DMS53 treated with DMSO at 0.1 percent for 48 hours (cell line): Measurements from ENCODE around the gene RCSD1.
"Not testable (repeated sequence)": the region's sequence is repeated elsewhere in the genome, so short reads cannot be mapped to it uniquely, and the experiment has no call there.

Experiments used
- DNase-seq: peaks from one replicate; lab custom pipeline; 2025; ENCODE audit not compliant: unreplicated experiment; lab: John Stamatoyannopoulos, UW

RCSD1 gene

DNA sequence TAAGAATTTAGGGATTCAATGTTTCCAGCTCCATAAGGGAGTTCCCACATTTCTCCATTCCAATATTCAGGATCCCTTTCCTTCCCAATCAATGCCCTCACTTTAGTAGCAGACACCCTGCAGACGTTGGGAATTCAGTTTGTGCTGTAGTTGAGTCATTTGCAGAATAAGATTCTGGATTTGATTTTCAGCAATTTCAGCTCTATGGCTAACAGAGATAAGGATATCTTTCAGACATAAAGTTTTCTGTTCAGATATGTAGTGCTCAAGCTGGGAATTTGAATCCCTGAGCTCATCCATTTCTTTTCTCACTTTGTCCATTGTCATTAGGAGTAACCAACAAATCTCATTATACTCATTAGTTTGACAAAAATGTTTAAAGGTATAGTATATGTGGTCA lies 104.8 kb downstream of the RCSD1 start:
- no peak for DNase-seq

DNA sequence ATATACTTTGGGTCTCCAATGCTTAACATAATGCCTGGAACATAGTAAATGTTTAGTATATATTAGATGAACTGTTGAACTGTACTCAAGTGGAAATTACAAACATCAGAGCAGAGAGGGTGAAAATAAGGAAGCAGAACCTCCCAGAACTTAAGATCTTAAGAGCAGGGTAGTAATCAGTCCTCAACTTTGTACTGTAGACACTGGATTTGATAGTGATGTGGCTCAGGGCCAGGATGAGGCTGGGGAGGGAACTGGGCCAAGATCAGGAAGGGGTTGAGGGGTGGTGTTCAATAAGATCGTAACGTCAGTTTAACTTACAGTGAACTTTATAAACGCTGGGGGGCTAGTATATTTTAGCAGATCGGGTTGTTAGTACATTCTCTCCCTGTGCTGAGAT lies 107.1 kb downstream of the RCSD1 start:
- DNase-seq, result no peak

DNA sequence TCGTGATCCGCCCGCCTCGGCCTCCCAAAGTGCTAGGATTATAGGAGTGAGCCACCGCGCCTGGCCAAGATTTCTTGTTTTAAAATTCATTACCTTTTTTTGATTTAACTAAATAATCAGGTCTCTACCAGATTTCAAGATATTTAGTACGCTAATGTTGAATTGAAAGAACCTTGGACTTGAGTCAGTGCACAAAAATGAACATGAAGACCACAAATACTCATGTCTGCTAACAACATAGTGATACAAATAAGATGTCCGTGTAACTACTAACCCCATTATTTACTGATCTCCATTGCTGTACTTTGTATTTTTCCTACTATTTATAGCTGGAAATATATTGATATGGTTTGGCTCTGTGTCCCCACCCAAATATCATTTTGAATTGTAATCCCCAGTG lies 108.1 kb downstream of the RCSD1 start:
- DNase-seq, result no peak

DNA sequence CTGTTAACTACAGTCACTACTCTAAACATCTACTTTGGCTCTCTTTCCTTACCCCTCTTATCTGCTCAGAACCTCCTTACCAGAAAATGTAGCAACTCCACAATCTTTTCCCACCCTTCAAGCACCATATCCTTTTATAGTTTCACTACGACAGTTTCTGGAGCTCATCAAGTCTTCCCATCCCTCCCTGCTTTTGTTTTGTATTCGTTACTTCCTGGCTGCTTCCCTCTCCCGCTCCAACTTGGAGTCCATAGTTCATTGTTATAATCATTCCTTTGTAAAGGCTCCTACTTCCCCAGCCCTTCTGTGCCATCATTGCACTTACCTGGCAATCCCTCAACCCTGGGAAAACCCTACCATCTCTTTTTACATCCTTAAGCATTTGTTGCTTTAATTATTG lies 109.7 kb downstream of the RCSD1 start:
- DNase-seq, result no peak

DNA sequence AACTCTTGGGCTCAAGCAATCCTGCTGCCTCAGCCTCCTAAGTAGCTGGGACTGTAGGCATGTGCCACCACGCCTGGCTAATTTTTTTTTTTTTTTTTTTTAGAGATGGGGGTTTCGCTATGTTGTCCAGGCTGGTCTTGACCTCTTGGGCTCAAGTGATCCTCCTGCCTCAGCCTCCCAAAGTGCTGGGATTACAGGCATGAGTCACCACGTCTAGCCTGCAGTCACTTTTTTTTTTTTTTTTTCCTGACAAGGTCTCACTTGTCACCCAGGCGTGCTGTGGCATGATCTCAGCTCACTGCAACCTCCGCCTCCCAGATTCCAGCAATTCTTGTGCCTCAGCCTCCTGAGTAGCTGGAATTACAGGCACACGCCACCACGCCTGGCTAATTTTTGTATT lies 111.1 kb downstream of the RCSD1 start:
- DNase-seq, result not testable (repeated sequence)

DNA sequence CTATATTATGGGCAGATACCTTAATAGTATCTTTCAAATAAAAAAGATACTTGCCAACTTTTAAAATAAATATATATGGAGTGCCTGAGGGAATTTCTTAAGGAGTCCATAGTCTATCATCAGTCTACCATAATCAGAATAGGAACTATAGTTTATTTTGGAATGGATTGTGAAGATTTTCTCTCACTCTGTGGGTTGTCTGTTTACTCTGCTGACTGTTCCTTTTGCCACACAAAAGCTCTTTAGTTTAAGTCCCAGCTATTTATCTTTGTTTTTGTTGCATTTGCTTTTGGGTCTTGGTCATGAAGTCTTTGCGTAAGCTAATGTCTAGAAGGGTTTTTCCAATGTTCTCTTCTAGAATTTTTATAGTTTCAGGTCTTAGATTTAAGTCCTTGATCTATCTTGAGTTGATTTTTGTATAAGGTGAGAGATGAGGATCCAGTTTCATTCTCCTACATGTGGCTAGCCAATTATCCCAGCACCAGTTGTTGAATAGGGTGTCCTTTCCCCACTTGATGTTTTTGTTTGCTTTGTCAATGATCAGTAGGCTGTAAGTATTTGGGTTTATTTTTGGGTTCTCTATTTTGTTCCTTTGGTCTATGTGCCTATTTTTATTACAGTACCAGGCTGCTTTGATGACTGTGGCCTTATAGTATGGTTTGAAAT lies 112.5 kb downstream of the RCSD1 start:
- DNase-seq, result not testable (repeated sequence)

DNA sequence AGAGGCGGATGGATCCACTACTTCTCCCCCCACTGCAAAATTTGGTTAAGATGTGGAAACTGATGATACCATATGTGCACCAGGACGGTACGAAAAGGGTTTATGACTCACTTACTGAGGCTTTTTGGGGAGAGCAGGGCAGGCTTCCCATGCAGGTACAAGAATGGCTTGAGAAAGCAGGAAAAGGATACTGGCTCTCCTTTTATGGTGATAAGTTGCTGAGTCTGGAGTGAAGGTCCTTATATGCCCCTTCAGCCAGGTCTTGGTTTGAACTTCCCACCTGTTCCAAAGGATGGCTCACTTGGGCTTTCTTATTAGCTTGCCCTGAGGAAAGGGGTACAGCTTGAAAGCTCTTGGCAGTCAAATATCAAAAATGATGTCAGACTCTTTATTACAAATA lies 114.9 kb downstream of the RCSD1 start:
- DNase-seq, result no peak

DNA sequence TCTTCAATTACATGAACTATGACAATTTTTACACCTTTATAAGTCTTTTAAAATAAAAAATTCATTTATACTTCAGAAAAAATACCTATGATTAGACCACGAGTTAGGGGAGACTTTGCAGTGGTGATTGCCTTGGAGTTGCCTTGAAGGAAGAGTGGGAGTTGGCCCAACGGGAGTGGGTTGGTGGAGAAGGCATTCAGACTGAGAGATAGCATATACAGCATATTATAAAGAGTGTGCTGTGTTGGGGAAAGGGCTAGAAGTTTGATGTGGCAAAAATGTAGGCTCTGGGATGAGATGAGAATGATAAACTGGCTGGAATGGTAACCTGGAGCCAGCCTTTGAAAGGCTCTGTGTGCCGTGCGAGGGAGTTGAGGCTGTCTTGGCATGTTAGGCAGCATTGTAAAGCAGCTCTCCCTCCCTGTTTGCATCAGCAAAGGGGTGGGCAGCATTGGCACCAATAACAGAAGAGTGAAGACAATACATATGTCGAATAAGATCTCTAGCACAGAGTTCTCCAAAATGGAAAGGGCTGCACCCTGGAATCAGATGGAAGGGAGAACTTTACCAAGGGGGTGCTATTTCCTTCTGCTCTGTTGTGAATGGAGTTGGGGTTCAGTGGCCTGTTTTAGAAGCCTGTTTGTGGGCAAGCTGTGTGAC lies 116.1 kb downstream of the RCSD1 start:
- DNase-seq, result no peak

DNA sequence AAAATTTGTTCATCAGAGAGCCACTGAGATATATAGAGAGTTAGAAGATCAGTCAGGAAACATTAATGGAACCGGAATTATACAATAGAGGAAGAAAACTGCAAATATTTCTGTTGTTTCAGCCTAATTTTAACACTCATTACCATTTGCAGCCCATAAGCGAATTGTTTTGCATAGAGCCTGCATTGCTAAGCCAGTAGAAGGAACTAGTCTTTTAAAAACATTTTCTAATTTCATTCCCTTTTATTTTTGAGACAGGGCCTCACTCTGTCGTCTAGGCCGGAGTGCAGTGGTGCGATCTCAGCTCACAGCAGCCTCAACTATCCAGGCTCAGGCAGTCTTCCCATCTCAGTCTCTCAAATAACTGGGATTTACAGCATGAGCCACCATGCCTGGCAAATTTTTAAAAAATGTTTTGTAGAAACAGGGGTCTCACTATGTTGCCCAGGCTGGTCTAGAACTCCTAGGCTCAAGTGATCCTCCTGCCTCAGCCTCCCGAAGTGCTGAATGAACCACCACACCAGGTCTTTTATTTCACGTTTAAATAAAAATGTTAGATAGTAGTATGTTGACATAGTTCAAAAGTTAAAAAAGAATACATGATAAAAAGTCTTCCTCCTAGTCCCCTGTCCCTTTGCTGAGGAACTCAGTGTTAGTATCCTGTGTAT lies 117.1 kb downstream of the RCSD1 start:
- DNase-seq, result no peak

DNA sequence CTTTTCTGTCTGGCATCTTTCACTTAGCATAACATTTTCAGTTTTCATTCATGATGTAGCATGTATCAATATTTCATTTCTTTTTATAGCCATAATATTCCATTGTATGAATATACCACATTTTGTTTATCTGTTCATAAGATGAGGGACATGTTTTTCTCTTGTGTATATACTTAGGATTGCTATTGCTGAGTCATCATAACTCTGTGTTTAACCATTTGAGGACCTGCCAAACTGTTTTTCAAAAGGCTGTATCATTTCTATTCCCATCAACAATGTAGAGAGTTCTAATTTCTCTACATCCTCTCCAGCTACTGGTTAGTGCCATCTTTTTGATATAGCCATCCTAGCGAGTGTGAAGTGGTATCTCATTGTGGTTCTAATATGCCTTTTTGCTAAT lies 118.0 kb downstream of the RCSD1 start:
- no peak for DNase-seq

DNA sequence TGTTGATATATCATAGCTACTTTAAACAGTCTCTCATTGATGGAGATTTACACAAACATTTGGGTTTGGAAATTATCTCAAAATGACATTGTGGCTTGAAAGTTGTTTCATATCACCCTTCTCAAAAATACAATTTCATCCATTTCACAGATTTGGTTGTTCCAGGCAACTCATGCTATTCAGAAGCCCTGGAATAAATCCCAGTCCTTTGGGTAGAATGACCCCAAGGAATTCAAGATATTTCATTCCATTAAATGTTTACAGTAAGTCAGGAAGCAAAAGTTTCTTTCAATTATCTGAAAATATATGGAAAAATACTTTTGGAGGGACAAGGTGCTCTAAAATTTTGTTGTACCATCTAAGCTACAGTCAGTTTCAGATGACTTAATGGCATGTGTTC lies 118.9 kb downstream of the RCSD1 start:
- no peak for DNase-seq

DNA sequence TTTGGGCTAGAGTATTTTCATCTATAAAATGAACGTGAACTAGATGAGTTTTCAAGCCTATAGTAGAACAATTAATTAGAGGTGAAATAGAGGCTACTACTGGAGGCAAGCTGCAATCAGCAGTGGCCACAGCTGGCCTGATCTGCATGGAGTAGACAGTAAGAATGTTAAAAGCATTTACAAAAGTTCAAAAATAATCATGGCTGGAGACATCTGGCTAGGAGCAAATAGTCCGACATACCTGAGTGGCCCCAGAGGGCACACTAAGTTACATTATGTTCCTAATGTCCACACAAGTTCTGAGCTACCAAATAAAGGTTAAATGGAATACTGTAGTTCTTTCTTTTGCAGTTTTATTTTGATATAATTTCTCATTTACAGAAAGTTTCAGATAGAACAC lies 119.7 kb downstream of the RCSD1 start:
- DNase-seq, result no peak

DNA sequence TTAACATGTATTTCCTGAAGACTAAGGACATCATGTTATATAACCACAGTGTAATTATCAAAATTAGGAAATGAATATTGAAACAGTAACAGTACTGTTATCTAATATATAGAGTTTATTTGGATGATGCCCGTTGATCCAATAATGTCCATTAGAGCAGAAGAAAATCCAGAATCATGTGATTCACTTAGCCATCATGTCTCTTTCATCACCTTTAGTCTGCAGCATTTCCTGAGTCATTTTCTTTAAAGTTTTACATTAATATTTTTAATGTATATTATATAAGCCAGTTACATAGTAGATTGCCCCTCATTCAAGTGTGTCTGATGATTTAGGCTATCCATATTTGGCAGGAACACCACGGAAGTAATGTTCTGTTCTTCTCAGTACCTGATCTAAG lies 120.6 kb downstream of the RCSD1 start:
- DNase-seq, result no peak

DNA sequence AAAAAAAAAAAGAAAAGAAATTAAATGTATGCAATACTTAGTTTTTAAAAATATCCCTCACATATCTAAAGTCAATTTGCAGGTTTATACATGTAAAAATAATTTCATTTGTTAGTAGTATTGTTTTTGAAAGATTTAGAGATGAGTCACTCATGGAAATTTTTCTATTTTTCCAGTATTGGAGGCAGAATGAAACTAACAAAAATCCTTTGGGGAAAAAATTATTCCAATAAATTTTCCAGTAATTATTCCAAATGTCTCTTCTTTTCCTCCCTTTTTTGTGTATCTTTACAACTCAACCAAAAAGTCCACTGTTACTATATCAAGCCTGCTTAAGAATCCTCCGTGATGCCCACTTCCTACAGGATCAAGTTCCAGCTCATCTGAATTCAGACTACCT lies 121.6 kb downstream of the RCSD1 start:
- no peak for DNase-seq

DNA sequence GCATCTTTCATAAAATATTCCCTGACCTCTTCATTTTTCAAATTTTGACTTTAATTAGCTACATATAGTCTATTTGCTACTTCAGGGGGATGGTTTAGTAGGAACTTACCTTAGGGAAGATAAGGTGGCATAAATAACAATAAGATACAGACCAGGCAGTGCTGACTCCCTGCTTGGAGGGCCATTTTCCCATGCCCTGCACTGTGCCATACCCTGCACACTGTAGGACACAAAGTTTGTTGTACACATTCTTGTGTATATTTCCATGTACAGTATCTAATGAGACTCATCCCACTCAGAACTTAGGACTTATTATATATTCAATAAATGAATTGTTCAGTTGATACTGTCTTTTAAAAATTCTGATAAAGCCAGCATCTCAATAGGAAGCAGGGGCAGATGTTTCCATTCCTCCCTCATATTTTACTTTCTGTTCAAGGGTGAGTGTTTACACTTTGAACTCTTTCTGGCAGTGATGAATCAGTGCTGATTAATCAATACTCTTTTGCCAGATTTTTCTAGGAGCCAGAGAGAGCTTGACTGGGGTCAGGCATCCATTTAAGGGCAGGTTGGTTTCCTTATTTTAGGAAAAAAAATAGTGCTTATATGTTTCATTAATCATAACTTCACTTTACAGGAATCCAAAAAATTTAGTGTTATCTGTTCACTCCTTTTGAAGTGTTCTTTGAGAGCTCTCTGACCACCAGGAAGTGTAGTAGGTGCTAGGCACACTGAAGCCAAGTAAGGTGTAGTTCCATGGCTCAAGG lies 122.4 kb downstream of the RCSD1 start:
- DNase-seq, result no peak

DNA sequence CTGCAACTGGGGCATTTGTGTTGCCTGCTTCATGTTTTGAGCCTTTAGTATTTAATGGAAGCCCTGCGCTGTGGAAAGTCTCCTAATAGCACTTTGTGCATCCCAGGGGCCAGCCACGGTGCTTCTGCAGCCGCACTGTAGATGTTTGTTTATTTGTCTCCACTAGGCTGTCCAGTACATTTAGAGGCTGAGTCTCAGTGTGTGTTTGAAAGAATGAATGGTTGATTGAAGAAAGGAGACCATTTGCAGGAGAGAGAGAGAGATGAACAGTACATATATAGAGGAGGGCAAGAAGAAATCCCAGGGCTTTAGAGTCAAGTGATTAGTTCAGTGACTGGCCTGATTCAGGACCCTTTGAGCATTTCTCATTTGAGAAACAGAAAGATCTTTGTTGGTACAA lies 125.6 kb downstream of the RCSD1 start:
- DNase-seq, result no peak
